Gastroesophageal sphincter (tissue), 4 donors: ENCODE measurements around the gene OLFM3. TPM values are rescaled to one million over a fixed set of nuclear protein-coding genes. Genes with fewer than 3 reads are reported as not detected.

Experiments used
- ATAC-seq: fragments of 150-250 bp; one replicate; pipeline ENCODE4 v1.9.1; 2016; ENCODE audit warnings: mild to moderate bottlenecking, moderate library complexity
- H3K27ac ChIP-seq, 4 donors: fragments of 200-600 bp; sonication (generic) in 3 of 4; 1 replicate in 3 of 4; 2 replicates in 1 of 4; pipeline ENCODE4 v1.5.1; 2016 to 2019
- H3K27me3 ChIP-seq: fragments of 200-600 bp; sonication (generic); one replicate; pipeline ENCODE4 v1.5.1; 2019
- H3K36me3 ChIP-seq, 2 donors: fragments of 200-600 bp; sonication (generic); one replicate each; pipeline ENCODE4 v1.5.1; 2019; ENCODE audit warnings: control low read depth in 1 of 2
- H3K4me1 ChIP-seq, 3 donors: fragments of 200-600 bp; sonication (generic); 1 replicate in 2 of 3; 2 replicates in 1 of 3; pipeline ENCODE4 v1.5.1; 2016 to 2019; ENCODE audit warnings: control low read depth in 2 of 3
- H3K4me3 ChIP-seq, 2 donors: fragments of 200-600 bp; sonication (generic); one replicate each; pipeline ENCODE4 v1.5.1; 2019; ENCODE audit warnings: mild to moderate bottlenecking in 1 of 2, moderate library complexity in 1 of 2
- H3K9me3 ChIP-seq, 3 donors: fragments of 200-600 bp; sonication (generic); one replicate each; pipeline ENCODE4 v1.5.1; 2017 to 2019; ENCODE audit warnings: control low read depth in 2 of 3
- EP300 ChIP-seq: sonication (generic); formaldehyde crosslinking; IDR thresholded peaks from one replicate; pipeline ENCODE4 v1.6.1; 2017; ENCODE audit warnings: antibody characterized with exemption, mild to moderate bottlenecking
- POLR2A ChIP-seq, 2 donors: fragments of 450-650 bp; IDR thresholded peaks; one replicate each; pipeline ENCODE4 v1.6.1; 2017; ENCODE audit warnings: antibody characterized with exemption in 2 of 2, mild to moderate bottlenecking in 2 of 2, moderate library complexity in 1 of 2
- POLR2AphosphoS5 ChIP-seq: sonication (generic); formaldehyde crosslinking; IDR thresholded peaks from one replicate; pipeline ENCODE4 v1.6.1; 2017; ENCODE audit warnings: antibody characterized with exemption
- WGBS, 2 donors: methylation state at CpG; one replicate each; pipeline ENCODE4 v1.1.5; 2018; ENCODE audit warnings: low coverage in 1 of 2; 5-methylcytosine and 5-hydroxymethylcytosine counted together
- total RNA-seq, 4 donors: library from RNA; depleted of rRNA; stranded (reverse); fragments of >200 nt; gene quantifications; one replicate each; pipeline ENCODE4 v1.1.0, GENCODE V29; 2016
- TF ChIP-seq, protein P1 (sequence below), 4 experiments: fragments of 200-600 bp in 2 of 4; fragments of 450-650 bp in 2 of 4; sonication (generic) in 1 of 4; IDR thresholded peaks; one replicate each; pipeline ENCODE4 v1.5.1; 2017 to 2019; ENCODE audit warnings: antibody characterized with exemption in 4 of 4, mild to moderate bottlenecking in 2 of 4, moderate library complexity in 2 of 4

OLFM3 gene
- total RNA-seq, 4 donors from 2014 or later = 0.13 to 0.47 (median 0.37) TPM

DNA sequence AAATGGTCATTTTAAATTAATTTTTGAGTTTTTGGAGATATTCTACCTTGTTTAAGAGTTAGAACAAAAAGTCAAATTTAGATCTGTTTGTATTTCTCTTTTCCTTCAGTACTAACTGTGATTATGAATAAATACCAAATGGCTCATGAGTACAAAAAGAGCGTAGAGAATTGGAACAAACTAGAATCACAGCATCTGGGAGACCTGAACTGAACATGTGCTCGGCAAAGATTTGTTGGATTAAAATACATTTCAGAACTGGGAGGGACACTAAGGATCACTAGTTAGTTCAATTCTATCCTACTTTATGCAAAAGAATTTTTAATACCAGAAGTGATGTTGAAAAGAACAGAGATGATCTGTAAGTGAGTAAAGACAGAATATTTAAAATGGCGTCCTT lies 19.5 kb downstream of the OLFM3 start:
- Histone ChIP-seq H3K36me3 (no peaks in the 10 kb centered on the region), H3K27me3 (peaks cover 11% of the 10 kb centered on the region), H3K27ac (no peak overlapping the region), H3K4me1 (no peaks in the 10 kb centered on the region), H3K9me3 (no peaks in the 10 kb centered on the region), H3K4me3 (no peak overlapping the region)
- WGBS, 2 donors = 87 to 88% methylated on average over 3 of the region's 3 CpGs
- no peak for ATAC-seq
- TF ChIP-seq, protein P1, sequence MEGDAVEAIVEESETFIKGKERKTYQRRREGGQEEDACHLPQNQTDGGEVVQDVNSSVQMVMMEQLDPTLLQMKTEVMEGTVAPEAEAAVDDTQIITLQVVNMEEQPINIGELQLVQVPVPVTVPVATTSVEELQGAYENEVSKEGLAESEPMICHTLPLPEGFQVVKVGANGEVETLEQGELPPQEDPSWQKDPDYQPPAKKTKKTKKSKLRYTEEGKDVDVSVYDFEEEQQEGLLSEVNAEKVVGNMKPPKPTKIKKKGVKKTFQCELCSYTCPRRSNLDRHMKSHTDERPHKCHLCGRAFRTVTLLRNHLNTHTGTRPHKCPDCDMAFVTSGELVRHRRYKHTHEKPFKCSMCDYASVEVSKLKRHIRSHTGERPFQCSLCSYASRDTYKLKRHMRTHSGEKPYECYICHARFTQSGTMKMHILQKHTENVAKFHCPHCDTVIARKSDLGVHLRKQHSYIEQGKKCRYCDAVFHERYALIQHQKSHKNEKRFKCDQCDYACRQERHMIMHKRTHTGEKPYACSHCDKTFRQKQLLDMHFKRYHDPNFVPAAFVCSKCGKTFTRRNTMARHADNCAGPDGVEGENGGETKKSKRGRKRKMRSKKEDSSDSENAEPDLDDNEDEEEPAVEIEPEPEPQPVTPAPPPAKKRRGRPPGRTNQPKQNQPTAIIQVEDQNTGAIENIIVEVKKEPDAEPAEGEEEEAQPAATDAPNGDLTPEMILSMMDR (IDR thresholded peaks at IDR 0.05) = no peak
- TF ChIP-seq POLR2A (IDR thresholded peaks at IDR 0.05) (no peak), EP300 (no peak), POLR2AphosphoS5 (no peak)

DNA sequence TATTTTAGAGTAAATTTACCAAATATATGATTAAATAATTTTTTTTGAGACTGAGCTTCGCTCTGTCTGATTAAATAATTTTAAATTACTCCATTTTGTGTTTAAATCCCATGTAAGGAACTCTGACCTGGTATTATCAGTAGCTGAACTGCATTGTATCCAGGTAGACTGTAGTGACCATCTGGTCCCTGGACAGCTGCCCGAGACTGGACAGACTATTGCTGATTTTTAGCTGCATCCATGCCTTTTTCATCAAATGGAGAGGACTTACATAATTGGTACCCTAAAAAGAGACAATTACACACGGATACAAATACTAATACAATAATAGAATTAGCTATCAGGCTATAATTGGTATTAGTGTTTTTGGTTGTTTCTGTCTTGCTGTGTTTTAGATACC lies 20.6 kb downstream of the OLFM3 start:
- H3K36me3 ChIP-seq = no peaks in the 10 kb centered on the region
- H3K27ac ChIP-seq = no peak overlapping the region
- 59 to 80% methylated on average over 3 of the region's 3 CpGs for WGBS, 2 donors
- ATAC-seq = no peak
- no peaks in the 10 kb centered on the region for H3K4me1 ChIP-seq
- no peak overlapping the region for H3K4me3 ChIP-seq
- no peaks in the 10 kb centered on the region for H3K9me3 ChIP-seq
- H3K27me3 ChIP-seq = peaks cover 11% of the 10 kb centered on the region
- TF ChIP-seq POLR2A (IDR thresholded peaks at IDR 0.05) = no peak
- TF ChIP-seq EP300 = no peak
- TF ChIP-seq, protein P1 (IDR thresholded peaks at IDR 0.05) = no peak
- TF ChIP-seq POLR2AphosphoS5 = no peak

DNA sequence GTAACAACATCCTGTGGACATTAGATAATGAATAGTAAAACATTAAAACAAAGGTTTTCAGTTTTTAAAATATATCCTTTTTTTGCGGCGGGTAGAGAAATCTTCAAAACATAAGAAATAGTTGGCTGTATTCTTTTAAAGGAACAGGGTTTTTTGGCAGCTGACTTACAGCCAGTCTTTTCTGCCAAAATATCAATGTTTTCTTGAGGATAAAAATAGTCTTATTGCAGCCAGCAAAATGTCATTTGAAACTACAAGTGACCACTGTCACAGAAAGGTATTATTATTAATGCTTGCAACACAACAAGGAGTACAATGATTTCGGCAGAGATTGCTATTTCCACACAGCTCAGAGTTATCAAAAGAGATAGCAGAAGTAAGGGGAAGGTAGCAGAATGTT lies 21.4 kb downstream of the OLFM3 start:
- TF ChIP-seq EP300 (no peak), POLR2AphosphoS5 (no peak), POLR2A (IDR thresholded peaks at IDR 0.05) (no peak)
- TF ChIP-seq, protein P1 (IDR thresholded peaks at IDR 0.05) = no peak
- Histone ChIP-seq H3K36me3 (no peaks in the 10 kb centered on the region), H3K4me3 (no peak overlapping the region), H3K4me1 (no peaks in the 10 kb centered on the region), H3K27ac (no peak overlapping the region), H3K9me3 (no peaks in the 10 kb centered on the region), H3K27me3 (peaks cover 11% of the 10 kb centered on the region)
- no peak for ATAC-seq
- 31 to 35% methylated on average over 3 of the region's 3 CpGs for WGBS, 2 donors

DNA sequence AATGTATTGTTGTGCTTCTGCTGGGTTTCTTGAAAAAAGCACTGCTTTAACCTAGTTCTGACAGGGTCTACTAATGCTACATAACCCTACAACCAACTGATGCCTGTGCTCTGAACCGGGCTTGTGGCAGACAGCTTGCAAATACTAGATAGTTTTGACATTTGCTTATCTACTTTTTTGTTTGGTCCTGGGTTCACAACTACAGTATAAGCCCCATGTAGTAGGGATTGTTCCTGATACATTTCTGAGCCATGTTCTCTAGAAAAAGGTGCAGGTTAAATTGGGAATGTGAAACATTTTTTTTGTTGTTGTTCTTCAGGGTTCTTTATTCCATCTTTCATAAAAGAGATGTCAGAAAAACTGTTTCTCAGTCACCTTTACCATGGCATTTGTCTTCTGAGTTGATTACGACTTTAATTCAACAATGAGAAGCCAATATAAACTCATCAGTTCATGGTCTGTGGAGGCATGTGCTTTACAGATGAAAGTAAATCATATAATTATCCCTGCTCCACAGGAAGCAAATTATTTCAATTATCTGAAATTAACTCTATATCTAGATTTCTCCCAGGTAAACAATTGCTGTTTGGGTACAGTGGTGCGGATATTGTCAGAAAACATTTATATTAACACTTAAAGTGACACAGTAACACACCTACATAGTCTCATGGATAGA lies 22.0 kb downstream of the OLFM3 start:
- Histone ChIP-seq H3K4me3 (no peak overlapping the region), H3K27ac (no peak overlapping the region), H3K4me1 (no peaks in the 10 kb centered on the region), H3K36me3 (no peaks in the 10 kb centered on the region), H3K27me3 (peaks cover 11% of the 10 kb centered on the region), H3K9me3 (no peaks in the 10 kb centered on the region)
- 42 to 55% methylated on average over 3 of the region's 3 CpGs for WGBS, 2 donors
- ATAC-seq = no peak
- TF ChIP-seq POLR2A (IDR thresholded peaks at IDR 0.05) (no peak), POLR2AphosphoS5 (no peak), EP300 (no peak)
- TF ChIP-seq, protein P1 (IDR thresholded peaks at IDR 0.05) = no peak

DNA sequence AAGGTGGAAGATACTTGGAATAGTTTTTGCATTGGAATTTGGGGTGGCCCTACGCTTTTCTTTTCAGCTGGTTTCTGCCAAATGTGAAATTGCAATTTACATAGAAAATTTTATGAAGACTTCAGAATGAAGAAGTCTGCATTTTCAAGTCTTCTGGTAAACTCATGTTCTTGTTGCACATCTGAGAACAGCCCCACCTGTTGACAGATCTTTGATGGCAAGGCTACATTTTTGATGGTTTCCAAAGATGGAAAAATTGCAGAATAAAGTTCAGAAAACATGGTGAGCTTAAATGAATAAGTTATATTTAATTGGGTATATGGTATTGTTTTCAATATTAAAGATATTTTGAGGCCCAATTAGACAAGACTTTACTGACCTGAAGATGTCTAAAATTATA lies 25.4 kb downstream of the OLFM3 start:
- WGBS, 2 donors = 61 to 85% methylated on average over 1 of the region's 1 CpG

More for the DNA sequence above, 25.4 kb downstream of the OLFM3 start:
- H3K4me3 ChIP-seq = no peak overlapping the region
- ATAC-seq = no peak
- H3K27ac ChIP-seq = no peak overlapping the region
- no peaks in the 10 kb centered on the region for H3K4me1 ChIP-seq
- peaks cover 11% of the 10 kb centered on the region for H3K27me3 ChIP-seq
- no peaks in the 10 kb centered on the region for H3K36me3 ChIP-seq
- TF ChIP-seq, protein P1 (IDR thresholded peaks at IDR 0.05) = no peak
- TF ChIP-seq POLR2A (IDR thresholded peaks at IDR 0.05) (no peak), POLR2AphosphoS5 (no peak), EP300 (no peak)
- H3K9me3 ChIP-seq = no peaks in the 10 kb centered on the region
